PC-3 (cell line): Measurements from ENCODE around the gene FALEC. TPM values are rescaled to one million over a fixed set of nuclear protein-coding genes. Genes with fewer than 3 reads are reported as not detected.

ENCODE experiments used
- ATAC-seq: fragments of 200-7000 bp; cut with Tn5 transposase; 2 replicates; pipeline ENCODE4 v1.9.1; 2020; ENCODE audit warnings: mild to moderate bottlenecking, moderate library complexity
- BruUV-seq: library from RNA; stranded (reverse); fragments of 400-500 nt; replicated peaks from 2 replicates; lab custom pipeline; 2021; lab: Mats Ljungman, UMichigan
- CTCF ChIA-PET: fragments of 300-600 bp; sonication (Branson Sonifier 250); formaldehyde crosslinking; loops from one replicate; lab custom pipeline; 2022; ENCODE audit warnings: antibody characterized with exemption; lab: Charles Lee
- POLR2A ChIA-PET: fragments of 300-600 bp; sonication (Branson Sonifier 250); formaldehyde crosslinking; loops from one replicate; lab custom pipeline; 2022; ENCODE audit warnings: antibody characterized with exemption; ENCODE audit not compliant: unreplicated experiment; lab: Charles Lee
- DNase-seq: peaks from one replicate; pipeline ENCODE4 v3.0.0-alpha.2; 2015
- H2AFZ ChIP-seq: fragments of 300-600 bp; sonication (generic); 2 replicates; pipeline ENCODE4 v1.6.0; 2016; ENCODE audit warnings: antibody characterized with exemption, low read length
- H3F3A ChIP-seq: fragments of 300-600 bp; sonication (generic); one replicate; pipeline ENCODE4 v1.6.0; 2017; ENCODE audit warnings: antibody characterized with exemption, low read length, control low read depth, mild to moderate bottlenecking; ENCODE audit not compliant: unreplicated experiment
- H3K27ac ChIP-seq: fragments of 300-600 bp; sonication (generic); 2 replicates; pipeline ENCODE4 v1.5.1; 2016; ENCODE audit warnings: mild to moderate bottlenecking, low read length
- H3K27me3 ChIP-seq: fragments of 300-600 bp; sonication (generic); 2 replicates; pipeline ENCODE4 v1.6.1; 2016; ENCODE audit warnings: low read length, mixed read lengths
- H3K36me3 ChIP-seq: fragments of 300-600 bp; sonication (generic); 2 replicates; pipeline ENCODE4 v1.6.1; 2016; ENCODE audit warnings: low read depth, mixed run types, low read length, mixed read lengths
- H3K4me1 ChIP-seq: fragments of 300-600 bp; sonication (generic); 2 replicates; pipeline ENCODE4 v1.5.1; 2016; ENCODE audit warnings: low read length; ENCODE audit not compliant: insufficient read depth
- H3K4me2 ChIP-seq: fragments of 300-600 bp; sonication (generic); 2 replicates; pipeline ENCODE4 v1.6.0; 2016; ENCODE audit warnings: low read length
- H3K4me3 ChIP-seq: fragments of 300-600 bp; sonication (generic); 2 replicates; pipeline ENCODE4 v1.5.1; 2016; ENCODE audit warnings: mild to moderate bottlenecking, low read length, mixed read lengths
- H3K79me2 ChIP-seq: fragments of 300-600 bp; sonication (generic); 2 replicates; pipeline ENCODE4 v1.6.1; 2017; ENCODE audit warnings: low read length, mixed read lengths
- H3K9ac ChIP-seq: fragments of 300-600 bp; sonication (generic); 2 replicates; pipeline ENCODE4 v1.6.0; 2016; ENCODE audit warnings: mild to moderate bottlenecking, low read length
- H3K9me2 ChIP-seq: fragments of 300-600 bp; sonication (generic); replicated peaks from 2 replicates; pipeline ENCODE4 v1.6.1; 2016; ENCODE audit warnings: mixed run types, low read length, mixed read lengths
- H3K9me3 ChIP-seq: fragments of 300-600 bp; sonication (generic); 2 replicates; pipeline ENCODE4 v1.6.1; 2016; ENCODE audit warnings: low read length, mixed read lengths
- H4K20me1 ChIP-seq: fragments of 300-600 bp; sonication (generic); 2 replicates; pipeline ENCODE4 v1.6.1; 2016; ENCODE audit warnings: low read length, mixed read lengths
- EZH2 ChIP-seq: fragments of 300-600 bp; sonication (generic); IDR thresholded peaks from one replicate; pipeline ENCODE4 v1.6.1; 2017; ENCODE audit warnings: antibody characterized with exemption, mild to moderate bottlenecking, low read length; ENCODE audit not compliant: unreplicated experiment
- EZH2phosphoT487 ChIP-seq: fragments of 300-600 bp; sonication (generic); IDR thresholded peaks from 2 replicates; pipeline ENCODE4 v1.6.1; 2018; ENCODE audit warnings: mild to moderate bottlenecking, antibody characterized with exemption, low read length, borderline replicate concordance
- intact Hi-C: fragments of 100-400 bp; cut with micrococcal nuclease; formaldehyde crosslinking; loops from 2 replicates; pipeline ENCODE4 v1.9.0; 2023
- total RNA-seq: library from RNA; depleted of rRNA; stranded (reverse); fragments of >200 nt; gene quantifications from 2 replicates; pipeline ENCODE4 v1.2.3, GENCODE V29; 2014
- TF ChIP-seq, protein P1 (sequence below): fragments of 300-600 bp; sonication (generic); conservative IDR thresholded peaks from 2 replicates; pipeline ENCODE4 v1.5.1; 2017; ENCODE audit warnings: antibody characterized with exemption, low read depth, mild to moderate bottlenecking, low read length

The FALEC gene
- total RNA-seq, 1 experiment from 2014 or later, result 0.73 TPM

- ChIA-PET CTCF (no interaction called here), POLR2A (interaction anchor here (0.7 kb wide), 1 partner anchor 24 kb away, joined by 15 read pairs; the partner anchor contains the start of gene MCL1)
These were observed 39.8 kb downstream of the FALEC start for GRCh38 chr1:150555198-150555970.

DNA sequence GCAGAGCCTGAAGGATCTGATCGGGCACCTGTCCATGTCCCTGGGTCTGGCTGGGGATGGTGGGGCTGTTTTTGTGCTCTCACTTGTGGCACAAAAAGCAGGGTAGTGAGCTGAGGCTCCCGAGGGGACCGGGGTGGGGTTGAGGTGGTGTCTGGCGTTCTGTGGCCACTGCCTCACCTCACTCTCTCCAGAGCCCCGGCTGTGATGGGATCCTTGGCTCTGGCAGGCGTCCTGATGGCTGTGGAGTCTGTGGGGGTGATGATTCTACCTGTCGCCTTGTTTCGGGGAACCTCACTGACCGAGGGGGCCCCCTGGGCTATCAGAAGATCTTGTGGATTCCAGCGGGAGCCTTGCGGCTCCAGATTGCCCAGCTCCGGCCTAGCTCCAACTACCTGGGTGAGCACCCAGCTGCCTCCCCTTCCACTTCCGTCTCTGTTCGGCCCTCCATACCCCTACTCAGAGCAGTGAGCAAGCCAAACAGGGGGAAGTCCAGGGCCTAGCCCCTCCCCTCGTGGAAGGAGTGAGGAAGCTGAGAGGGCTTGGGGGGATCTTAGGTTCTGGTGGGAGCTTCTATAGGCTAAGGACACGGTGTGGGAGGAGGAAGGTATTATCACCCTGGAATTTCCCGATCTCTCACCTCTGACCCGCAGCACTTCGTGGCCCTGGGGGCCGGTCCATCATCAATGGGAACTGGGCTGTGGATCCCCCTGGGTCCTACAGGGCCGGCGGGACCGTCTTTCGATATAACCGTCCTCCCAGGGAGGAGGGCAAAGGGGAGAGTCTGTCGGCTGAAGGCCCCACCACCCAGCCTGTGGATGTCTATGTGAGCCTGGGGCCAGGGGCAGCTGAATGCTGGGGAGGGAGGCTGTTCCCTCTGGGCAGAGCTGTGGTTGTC, 40.7 kb downstream of the FALEC start:
- TF ChIP-seq EZH2 (no peak), EZH2phosphoT487 (no peak)
- TF ChIP-seq, protein P1, sequence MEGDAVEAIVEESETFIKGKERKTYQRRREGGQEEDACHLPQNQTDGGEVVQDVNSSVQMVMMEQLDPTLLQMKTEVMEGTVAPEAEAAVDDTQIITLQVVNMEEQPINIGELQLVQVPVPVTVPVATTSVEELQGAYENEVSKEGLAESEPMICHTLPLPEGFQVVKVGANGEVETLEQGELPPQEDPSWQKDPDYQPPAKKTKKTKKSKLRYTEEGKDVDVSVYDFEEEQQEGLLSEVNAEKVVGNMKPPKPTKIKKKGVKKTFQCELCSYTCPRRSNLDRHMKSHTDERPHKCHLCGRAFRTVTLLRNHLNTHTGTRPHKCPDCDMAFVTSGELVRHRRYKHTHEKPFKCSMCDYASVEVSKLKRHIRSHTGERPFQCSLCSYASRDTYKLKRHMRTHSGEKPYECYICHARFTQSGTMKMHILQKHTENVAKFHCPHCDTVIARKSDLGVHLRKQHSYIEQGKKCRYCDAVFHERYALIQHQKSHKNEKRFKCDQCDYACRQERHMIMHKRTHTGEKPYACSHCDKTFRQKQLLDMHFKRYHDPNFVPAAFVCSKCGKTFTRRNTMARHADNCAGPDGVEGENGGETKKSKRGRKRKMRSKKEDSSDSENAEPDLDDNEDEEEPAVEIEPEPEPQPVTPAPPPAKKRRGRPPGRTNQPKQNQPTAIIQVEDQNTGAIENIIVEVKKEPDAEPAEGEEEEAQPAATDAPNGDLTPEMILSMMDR, result no peak
- H3K27me3 ChIP-seq, result no peaks in the 10 kb centered on the region
- POLR2A ChIA-PET, result no interaction called here
- no peaks in the 10 kb centered on the region for H3K9me3 ChIP-seq
- H4K20me1 ChIP-seq, result no peaks in the 10 kb centered on the region
- BruUV-seq, result no TSS peak
- H3K4me1 ChIP-seq, result peaks cover 25% of the 10 kb centered on the region
- ATAC-seq (no peak), DNase-seq (no peak)
- no peak overlapping the region for H3K4me3 ChIP-seq
- CTCF ChIA-PET, result no interaction called here
- no peaks in the 10 kb centered on the region for H3F3A ChIP-seq
- no peaks in the 10 kb centered on the region for H3K9me2 ChIP-seq
- H3K79me2 ChIP-seq, result no peaks in the 10 kb centered on the region
- H3K9ac ChIP-seq, result no peak overlapping the region
- H3K4me2 ChIP-seq, result no peak overlapping the region
- no peak overlapping the region for H3K27ac ChIP-seq
- intact Hi-C loops, result no loop called here
- H3K36me3 ChIP-seq, result no peaks in the 10 kb centered on the region
- H2AFZ ChIP-seq, result no peak overlapping the region

More at GRCh38 chr1:150555198-150555970, 39.8 kb downstream of the FALEC start:
- no peak for DNase-seq
- H3K9ac ChIP-seq, result no peak overlapping the region
- no peaks in the 10 kb centered on the region for H3K79me2 ChIP-seq
- no TSS peak for BruUV-seq
- no peaks in the 10 kb centered on the region for H3K9me2 ChIP-seq
- intact Hi-C loops, result no loop called here
- peaks cover 20% of the 10 kb centered on the region for H3K4me1 ChIP-seq
- no peaks in the 10 kb centered on the region for H4K20me1 ChIP-seq
- H3K27me3 ChIP-seq, result no peaks in the 10 kb centered on the region
- no peak for ATAC-seq
- H2AFZ ChIP-seq, result no peak overlapping the region
- no peaks in the 10 kb centered on the region for H3K9me3 ChIP-seq
- no peaks in the 10 kb centered on the region for H3F3A ChIP-seq
- H3K4me2 ChIP-seq, result no peak overlapping the region
- TF ChIP-seq EZH2phosphoT487 (no peak), EZH2 (no peak)
- TF ChIP-seq, protein P1, result no peak
- no peak overlapping the region for H3K27ac ChIP-seq
- no peaks in the 10 kb centered on the region for H3K36me3 ChIP-seq
- H3K4me3 ChIP-seq, result no peak overlapping the region
